Activated effector memory CD4-positive, alpha-beta T cell treated with Interleukin-2 at 50 U/mL for 16 hours (primary cell): ENCODE measurements around the gene CCDC82.

Source experiments
- DNase-seq: peaks from one replicate; pipeline ENCODE4 v3.0.0-alpha.2; 2020

The CCDC82 gene

DNA sequence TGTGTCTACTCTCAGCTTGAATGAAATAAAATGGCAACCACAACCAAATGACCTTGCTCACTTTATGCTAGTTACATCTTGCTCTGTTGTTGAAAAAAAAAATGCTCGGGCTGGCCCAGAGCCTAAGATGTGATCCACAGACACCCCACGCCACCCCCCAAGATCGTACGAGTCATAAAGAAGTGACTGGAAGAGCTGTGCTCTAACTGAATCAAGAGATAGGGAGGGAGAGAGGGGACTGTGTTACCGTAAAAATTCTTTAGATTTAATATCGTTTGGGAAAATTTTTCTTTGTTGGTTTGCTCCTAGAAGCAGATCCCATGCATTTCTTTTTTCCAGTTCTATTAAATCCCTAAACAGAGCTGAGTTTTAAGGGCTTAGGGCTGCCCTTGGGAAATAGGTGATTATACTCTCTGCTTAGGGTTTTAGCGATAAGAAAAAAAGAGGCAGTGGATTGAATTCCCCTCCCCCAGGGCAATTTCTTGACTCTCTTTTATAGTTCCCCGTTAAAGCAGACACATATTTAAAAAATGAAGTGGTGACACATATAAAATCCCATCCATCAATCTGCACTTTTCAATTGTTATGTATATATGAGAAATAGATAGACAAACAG is 61.2 kb downstream of the CCDC82 start:
- no peak for DNase-seq

DNA sequence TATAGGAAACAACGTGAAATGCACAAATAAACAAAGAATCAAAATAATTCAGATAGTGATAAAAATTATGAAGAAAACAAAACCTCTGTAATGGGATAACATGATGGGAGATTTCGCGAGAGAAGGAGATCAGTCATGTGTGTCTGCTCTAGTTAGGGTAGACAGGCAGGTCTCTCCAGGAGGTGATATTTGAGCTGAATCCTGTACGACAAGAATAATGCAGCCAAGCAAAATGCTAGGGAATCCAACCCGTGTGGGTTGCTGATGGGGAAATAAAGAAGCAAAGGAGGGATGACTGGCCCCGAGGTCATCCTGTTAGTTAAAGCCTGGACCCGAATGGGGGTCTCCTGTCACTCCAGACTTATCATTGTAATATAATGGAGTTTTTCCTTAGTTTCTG is 62.8 kb downstream of the CCDC82 start:
- DNase-seq, result no peak

DNA sequence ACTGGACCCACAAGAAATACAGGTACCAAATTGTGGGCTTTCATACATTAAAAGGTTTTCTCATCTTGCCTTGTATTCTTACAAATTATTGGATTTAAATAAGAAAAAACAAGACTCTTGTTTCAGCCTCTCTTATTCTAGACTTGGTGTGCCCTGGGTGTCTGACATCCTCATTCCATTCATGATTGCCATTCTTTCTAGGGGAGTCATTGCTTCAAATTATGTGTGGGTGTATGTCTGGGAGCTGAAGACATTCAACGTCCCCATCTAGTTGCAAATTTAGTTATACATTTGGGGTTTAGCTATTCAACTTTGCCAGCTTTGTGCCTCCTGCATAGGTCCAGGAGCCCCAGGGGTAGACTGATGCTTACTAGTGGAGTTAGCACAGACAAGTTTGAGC is 64.8 kb downstream of the CCDC82 start:
- no peak for DNase-seq

DNA sequence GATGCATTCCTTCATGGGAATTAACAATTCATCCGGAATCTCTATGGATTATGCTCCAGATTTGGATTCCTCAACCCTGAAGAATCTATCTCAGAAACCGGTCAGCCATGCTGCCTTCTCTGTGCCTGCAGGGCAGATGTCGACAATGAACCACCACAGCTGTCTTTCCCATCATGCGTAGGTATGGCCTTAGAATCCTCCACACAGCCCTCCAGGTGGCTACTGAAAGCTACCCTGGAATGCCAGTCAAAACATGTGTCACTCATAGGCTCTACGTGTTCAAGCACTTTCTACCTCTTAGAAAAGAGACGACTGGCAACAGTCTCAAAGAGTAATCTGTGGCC is 66.1 kb downstream of the CCDC82 start:
- DNase-seq, result no peak

DNA sequence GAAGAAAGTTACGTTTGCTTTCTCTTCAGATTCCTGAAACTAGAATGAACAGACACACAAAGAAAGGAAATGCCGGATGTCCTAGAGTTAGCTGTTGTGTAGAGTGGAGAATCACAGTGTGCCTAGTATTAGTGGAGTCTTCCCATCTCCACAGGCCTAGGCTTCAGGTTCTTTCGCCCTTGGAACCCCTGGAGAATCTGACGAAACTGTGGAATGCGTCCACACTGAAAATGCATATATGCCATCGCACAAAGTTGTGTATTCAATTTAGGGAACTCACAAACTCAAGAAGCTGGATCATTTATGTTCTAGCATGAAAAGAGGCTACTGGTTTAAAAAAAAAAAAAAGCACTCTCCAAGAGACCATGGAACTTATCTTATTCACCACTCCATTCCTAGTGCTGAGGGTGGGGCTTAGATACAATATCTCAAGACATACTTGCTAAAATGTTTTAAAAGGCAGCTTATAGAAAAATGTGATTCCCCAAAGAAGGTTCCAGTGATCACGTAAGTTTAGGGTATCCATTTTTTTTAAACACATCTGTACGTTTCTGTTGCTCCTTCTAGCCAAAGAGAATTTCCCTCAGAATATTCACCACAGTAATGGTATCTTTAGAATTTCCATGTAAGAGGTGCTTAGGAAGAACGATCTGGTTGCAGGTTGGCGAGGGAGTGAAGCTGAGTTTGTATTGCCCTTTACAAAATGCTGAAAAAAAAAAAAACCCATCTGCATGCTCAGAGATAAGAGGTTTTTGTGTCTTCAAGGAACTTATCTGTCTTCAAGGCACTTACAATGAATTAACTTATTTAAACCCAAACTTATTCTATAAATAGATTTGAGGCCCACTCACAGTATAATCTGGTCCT is 66.7 kb downstream of the CCDC82 start:
- DNase-seq, result no peak

DNA sequence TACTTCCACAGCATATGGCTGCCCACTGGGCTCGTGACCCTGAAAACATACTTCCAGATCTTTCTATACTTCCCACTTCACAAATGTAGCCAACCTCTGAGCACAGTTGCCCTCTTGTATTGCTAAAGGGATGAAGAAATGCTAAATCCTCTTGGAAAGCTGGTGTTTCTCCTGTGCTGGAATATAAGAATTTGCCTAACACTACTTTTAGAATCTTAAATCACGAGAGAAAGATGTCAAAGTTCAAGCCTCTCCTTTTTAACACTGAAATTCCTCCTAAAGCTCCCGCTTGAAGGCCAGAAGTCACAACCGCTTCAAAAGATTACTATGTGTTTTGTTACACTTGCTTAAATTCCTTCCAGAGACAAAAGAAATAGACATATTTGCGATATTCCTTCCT is 68.6 kb downstream of the CCDC82 start:
- DNase-seq, result no peak

DNA sequence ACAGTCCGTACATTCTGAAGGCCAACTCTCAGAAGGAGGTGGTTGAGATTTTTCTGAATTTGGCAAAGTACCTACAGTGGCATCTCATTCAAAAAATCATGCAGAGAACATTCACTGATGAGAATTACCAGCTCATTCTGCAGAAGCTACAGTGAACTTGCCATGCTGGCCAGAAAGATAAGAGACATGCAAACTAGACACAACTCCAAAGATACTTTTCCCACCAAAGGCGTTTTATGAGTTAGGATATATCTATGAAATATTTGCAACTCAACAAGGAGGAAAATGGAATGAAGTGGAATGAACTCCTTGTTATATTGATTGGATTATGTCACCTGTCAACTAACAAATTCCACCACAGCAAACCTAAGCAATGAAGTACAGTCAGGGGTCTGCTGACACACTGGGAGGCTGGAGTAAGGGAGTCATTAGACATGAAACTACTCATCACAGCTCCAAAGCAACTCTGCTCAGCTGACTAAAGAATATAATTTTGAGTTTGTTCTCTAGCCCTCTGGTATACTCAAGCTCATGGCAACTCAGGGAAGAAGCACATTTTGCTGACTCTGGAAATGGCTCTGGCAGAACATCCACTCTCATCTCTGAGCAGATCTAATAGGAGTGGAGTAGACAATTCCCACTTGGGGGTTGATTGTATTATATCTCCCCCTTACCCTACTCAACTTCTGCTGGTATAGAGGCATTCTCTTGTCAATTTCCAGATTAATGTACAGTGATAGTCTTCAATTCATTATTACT is 69.6 kb downstream of the CCDC82 start:
- DNase-seq, result no peak

DNA sequence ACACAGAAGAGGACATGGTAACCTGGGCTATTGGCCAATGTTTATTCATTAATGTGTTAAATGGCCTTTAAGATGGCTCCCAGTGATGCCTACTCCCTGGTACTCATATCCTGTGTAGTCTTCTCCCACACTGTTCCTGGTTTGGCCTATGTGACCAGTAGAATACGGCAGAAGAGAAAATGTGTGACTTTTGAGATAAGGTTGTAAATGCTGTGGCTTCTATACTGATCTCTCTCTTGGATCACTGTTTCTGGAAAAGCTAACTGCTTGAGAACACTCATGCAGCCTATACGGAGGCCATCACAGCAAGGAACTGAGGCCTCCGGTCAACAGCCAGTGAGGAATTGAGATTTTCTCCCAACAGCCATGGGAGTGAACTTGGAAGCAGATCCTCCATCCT is 70.9 kb downstream of the CCDC82 start:
- DNase-seq, result no peak

DNA sequence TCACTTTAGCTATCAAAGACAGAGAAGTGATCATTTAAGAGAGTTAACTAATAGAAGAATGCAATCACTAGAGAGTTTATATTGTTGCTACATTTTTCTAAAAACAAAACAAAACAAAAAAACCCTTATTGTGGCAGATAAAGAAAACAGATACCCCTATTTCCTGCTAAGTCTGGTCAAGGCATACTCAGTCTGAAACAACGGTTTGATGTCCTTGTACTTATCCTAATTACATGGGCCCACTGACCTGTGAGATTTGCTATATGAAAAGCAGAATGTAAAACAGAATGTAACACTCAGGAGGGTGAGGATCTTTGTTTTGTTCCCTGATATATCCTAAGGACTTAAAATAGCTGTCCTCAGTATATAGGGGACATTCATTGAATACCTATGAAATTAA is 71.3 kb downstream of the CCDC82 start:
- no peak for DNase-seq

DNA sequence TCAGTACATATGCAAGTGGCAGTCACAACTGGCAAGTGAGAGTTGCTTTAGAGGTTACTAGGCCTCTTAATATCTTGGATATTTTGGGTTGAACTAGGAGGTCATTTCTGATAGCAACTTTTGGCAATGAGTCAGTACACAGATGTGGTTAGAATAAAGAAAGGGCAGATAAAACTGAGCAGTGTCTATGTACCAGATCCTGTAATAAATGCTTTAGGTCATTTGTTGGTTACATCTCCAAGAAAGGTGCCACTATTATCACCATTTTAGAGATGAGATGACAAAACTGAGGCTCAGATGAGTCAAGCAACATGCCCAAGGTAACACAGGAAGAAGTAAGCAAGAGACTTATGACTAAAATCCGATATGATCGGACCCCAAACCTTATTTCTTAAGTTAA is 71.7 kb downstream of the CCDC82 start:
- DNase-seq, result no peak

DNA sequence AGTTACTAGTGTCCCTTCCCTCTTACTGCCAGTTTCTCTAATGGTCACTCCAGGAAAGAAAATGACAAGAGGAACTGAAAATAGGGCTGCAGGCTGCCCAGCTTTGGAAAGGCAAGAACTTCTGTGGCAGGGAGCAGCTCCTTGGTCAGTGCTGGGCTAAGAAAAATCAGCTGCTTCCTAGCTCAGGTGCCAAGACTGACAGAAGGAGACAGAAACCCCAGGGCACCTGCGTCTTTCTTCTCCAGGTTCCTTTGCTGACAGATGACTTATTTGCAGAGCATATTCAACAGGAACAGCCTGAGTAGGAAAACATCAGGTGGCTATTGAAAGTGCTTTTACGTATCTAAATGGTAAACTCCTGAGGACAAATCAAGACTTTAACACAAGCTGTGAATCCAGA is 72.1 kb downstream of the CCDC82 start:
- DNase-seq, result no peak

DNA sequence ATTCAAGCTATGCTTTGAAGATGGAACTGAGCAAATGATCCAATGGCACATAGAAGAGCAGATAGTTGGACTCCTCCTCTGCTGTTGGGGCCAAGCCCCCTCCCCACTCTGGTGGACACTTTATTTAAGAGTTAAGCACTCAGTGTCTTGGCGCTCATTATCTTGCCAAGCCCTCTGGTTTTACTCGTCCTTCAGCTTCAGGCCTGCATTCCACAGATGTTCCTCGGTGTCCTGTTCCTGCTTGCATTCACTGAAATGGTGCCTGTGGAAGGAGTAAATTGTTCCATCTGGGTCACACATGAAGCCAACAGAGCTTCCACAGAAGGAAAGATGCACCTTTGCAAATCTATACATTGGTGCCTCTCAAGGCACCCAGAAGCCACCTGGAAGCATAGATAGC is 72.8 kb downstream of the CCDC82 start:
- no peak for DNase-seq

DNA sequence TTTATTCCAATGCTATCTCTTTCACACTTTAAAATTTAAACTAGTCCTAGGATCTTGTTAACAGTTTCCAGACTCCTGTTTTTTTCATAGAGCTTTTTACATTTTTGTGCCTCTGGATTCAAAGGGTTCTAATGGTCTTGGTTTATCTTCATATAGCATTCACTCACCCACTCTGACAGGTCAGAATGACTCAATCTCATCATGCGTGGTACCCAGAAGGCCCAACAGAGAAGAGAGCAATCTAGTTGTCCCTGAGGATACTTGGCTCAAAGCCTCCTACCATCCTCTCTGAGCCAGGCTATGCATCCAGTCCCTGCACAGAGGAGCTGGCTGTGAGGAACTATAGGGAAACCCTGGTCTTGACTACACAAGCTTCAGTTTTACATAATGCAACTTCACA is 74.2 kb downstream of the CCDC82 start:
- no peak for DNase-seq

DNA sequence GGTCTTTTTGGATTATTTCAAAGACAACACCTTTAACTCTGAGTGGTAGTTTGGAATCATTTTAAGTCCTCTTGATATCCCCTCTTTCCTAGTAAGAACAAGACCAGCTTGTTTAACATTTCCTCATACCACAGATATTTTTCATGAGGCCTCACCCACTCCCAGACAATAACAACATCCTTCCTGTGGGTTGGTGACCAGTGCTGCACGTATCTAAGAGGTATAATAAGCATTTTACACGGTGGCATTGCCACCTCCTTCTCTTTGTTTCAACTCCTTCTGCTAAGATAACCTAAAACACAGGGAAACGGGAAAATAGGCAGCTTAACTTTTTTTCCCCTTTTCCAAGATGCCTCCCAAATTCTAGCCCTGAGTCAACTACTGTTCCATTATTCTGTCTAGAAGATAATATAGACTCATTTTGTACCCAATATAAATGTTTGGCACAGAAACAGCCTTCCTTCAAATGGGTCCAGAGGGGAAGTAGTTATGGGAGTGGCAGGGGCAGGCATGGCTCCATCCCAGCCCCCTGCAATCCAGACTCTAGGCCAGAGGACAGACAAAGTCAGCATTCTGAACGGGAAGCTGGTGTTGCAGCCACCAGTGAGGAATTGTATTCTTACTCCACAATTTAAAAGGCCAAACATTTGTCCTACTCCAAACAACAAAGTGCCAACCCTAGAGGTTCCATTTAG is 75.2 kb downstream of the CCDC82 start:
- no peak for DNase-seq

DNA sequence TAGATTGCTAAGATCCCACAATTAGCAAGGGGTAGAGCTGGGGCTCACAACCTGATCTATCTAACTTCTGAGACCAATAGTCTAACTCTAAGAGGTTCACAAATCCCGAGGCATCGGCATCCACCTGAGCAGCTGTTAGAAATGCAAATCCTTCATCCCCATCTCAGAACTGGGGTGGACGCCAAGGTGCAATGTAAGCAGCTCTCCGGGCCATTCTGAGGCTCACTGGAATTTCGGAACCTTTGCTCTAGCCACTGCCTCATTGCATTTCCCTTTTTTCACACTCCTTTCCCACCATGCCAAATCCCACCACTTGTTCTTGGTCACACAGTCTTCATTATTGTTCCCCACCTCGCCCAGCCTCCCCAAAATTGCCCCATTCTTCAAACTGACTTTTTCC is 76.5 kb downstream of the CCDC82 start:
- DNase-seq, result no peak

DNA sequence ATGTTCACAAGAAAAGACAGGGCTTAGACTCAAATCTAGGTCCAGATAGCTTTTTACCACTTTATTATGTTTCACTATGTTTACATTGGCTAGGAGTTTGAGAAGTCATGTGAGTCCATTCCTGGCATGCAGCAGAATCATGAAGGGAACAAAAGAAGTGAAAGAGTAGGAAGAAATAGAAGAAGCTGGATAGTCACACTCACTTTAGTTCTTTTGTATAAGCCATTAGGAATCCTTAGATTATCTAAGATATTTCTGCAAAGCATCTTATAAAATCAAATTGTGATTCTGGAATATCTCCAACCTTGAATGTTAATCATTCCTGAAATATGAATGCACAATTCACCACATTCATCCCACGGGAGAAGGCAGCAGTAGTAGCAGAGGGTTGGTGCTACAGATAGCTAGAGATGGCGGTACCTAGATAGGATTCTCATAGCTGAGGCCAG is 78.6 kb downstream of the CCDC82 start:
- DNase-seq, result no peak

DNA sequence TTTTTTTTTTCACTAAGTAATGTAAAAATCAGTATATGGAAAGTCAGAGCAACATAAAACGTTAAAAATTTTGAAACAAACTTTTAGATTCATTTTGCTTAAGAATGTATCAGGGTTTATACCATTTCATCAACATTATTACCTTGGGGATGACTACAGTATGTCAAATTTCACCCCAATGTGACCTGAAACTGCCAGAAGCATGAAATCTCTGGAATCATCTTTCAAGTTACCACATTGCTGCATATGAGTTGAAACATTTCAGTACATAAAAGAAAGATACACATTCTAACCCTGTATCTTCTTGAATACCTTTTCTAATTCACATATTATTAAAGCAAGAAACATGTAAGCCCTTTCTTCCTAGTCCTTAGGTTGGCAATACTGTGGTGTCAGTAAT is 79.5 kb downstream of the CCDC82 start:
- DNase-seq, result no peak

DNA sequence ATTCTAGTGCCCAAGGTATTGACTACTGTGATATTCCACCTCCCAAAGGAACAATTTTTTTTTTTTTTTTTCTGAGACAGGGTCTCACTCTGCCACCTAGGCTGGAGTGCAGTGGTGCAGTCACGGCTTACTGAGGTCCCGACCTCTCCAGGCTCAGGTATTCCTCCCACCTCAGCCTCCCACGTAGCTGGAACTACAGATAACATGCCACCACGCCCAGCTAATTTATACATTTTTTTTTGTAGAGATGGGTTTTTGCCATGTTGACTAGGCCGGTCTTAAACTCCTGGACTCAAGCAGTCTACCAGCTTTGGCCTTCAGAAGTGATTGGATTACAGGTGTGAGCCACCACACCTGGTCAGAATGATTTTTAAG is 80.1 kb downstream of the CCDC82 start:
- DNase-seq, result no peak

DNA sequence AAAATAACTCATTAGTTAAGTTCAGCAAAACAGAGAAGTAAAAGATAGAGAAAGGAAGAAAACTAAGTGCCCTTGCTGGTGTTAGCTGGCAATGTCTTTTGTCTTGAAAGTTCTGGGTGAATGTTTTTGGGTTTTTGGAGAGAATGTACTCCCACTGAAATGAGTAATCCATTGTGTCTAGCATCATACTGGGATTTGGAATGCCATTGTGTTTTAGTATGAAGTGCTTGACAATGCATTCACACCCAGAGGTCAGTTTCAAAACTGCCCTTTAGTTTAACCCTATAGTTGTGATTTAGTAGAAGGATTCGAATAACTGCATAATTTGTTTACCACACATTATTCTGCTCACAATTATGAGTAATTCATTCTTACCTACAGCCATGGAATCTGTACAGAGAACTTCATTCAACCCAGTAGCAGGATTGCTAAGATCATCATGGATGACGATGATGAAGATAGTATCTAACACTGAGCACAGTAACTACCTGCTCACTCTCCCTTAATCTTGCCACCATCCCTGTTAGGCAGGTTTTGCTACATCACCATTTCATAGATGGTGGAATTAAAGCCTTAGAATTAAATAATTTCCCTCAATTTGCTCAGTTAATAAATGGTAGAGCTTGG is 80.6 kb downstream of the CCDC82 start:
- no peak for DNase-seq

DNA sequence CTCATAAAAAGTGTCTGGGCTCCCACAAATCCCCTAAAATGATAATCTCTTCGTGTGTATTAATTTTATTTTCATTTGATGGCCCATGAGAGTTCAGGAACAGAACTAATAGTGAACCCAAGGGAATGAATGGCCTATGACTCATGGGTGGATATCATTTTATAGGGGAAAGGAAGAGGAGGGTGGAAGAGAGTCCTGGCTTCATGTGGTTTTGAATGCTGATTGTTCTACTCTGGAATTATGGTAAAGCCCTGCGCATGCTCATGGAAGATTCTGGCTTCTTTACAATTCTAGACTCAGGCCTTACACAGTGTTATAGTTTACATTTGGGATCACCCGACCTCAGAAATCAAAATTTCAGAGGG is 82.0 kb downstream of the CCDC82 start:
- no peak for DNase-seq

DNA sequence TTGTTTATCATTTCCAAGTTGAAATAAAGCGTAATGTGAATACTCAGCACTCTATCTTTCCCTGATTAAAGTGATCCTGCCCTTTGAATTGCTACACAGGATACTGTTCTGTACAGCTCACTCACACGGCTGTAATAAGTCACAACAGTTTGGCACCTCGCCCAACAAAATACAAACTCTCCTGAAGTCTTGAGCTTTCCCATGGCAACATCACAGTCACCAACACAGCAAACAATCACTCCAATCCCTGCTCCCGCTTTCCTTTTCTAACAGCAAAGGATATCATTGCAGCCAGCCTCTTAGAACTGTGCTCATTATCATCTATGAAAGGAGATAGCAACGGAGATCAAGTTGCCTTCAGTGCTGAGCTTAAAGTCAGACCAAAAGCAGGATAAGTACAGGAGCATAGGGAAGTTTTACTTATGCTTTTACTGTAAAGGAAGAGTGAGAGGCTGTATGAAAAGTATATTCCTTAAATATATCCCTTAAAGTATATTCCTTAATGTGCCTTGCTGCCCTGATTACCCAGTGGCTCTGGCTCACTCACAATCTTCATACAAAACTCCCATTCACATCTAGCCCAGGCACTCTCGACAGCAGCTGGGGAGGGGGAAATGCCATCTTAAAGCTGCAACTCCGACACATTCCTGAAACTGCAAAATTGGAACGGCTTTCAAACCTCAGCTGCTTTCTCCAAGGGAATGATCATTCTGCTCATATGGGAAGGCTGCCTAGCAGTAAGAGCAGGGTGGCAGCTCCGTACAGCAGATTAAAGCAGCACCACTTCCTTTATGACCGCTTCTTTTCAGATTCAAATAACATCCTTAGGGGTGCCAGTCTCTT is 82.6 kb downstream of the CCDC82 start:
- DNase-seq, result no peak

DNA sequence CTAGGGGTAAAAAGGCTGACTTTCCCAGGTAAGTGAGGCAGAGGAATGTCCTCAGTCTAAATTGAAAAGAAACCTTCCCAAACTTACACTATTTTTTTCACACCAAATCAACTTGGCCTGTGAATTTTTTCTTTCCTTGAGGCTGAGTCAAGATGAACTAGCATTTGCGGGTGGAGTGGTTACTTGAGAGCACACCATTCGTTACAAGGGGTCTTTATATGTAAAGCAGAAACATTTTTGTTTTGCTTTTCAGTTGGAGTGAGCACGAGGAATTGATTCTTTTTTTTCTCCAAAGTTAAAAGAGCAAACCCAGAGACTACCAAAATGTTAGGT is 83.1 kb downstream of the CCDC82 start:
- DNase-seq, result no peak
